ENCODE measurements around the gene SEC62.

GRCh38 chr3:169971522-169971921 lies 4.9 kb downstream of the SEC62 start:
- TF ChIP-seq GABPA (IDR thresholded peaks at IDR 0.05; ENCODE audit: low read depth), result no peak
- TF ChIP-seq CTCF (IDR thresholded peaks at IDR 0.05; ENCODE audit: insufficient read depth, low read length), result no peak

Measured in HL-60 (cell line).